Fibroblast of skin of left biceps (primary cell): Measurements from ENCODE around the gene MPPED2.

Source experiments
- DNase-seq, 2 experiments: peaks; one replicate each; pipeline ENCODE4 v3.0.0-alpha.2; 2013; ENCODE audit warnings: low read depth in 2 of 2

Gene MPPED2

GRCh38 chr11:30422447-30423278 lies 163.5 kb downstream of the MPPED2 start:
- DNase-seq: no peak

DNA sequence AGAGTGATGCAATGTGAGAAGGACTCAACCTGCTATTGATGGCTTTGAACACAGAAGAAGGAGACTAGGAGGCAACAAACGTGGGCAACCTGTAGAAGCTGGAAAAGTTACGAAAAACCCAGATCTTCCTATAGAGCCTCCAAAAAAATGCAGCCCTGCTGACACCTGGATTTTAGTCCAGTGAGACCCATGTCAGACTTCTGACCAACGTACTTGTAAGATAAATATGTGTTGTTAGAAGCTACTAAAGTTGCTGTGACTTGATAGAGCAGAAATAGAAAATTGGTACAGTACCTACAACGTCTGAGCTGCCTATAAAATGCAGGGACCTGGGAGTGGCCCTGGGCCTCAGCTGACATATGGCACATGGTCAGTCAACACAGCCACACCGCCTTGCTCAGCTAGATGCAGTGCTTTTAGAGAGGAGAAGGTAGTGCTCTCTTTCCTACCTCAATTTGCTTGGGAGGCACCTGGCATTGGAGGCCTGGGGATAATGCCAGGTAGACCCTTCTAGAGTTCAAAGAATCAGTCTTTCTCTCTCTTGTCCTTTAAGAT lies 165.8 kb downstream of the MPPED2 start:
- DNase-seq: no peak

GRCh38 chr11:30414806-30415205 lies 171.3 kb downstream of the MPPED2 start:
- DNase-seq: no peak

DNA sequence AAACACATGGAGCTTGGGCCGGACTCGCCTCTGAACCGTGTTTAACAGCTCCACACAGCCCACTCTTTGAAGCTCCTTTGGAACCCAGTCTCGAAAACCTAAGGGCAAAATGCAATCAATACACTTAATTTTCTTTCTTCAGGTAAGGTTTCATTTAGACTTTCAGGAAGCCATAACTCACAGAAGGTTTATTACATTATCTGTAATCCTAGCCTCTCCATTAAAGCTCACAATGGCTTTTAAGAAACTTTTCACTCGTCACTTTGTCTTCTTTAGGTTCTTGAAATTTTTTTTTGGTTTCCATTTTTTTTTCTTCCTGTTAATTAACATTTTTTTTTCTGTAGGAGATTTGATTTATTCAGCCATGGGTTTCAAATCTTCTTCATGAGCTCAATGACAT lies 171.9 kb downstream of the MPPED2 start:
- no peak for DNase-seq

GRCh38 chr11:30412509-30412908 lies 173.6 kb downstream of the MPPED2 start:
- no peak for DNase-seq

- DNase-seq: no peak
These were observed 174.8 kb downstream of the MPPED2 start for GRCh38 chr11:30411383-30411782.

DNA sequence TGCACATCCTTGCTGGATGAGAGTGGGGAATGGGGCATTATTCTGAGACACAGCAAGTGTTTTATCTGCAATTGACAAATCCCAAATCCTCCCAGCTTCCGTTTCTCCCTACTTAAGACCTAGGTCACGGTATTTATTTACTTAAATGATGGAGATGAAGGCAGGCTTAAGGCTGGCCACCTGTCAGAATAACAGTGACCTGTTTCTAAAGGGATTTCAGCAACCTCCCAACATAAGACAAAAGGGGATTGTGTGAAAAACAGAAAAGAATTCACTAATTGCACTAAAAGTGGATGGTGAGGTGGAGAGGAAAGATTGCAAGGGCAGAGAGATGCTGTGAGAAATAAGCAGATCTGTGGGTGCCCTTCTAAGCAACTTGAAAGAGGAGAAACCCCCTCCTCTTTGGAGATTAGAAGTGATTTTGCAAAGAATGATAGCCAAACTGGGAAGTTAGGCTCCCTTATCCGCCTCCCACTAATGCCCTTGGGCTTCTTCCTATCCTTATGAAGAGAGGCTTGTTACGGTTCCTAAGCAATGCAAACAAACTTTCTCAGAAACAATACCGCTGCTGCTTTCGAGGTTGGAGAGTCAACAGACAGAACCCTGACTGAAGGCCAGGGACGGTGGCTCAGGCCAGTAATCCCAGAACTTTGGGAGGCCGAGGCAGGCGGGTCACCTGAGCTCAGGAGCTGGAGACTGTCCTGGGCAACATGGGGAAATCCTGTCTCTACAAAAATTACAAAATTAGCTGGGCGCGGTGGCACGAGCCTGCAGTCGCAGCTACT lies 179.0 kb downstream of the MPPED2 start:
- no peak for DNase-seq

GRCh38 chr11:30405385-30405784 lies 180.8 kb downstream of the MPPED2 start:
- DNase-seq: no peak

- no peak for DNase-seq
These were observed 182.0 kb downstream of the MPPED2 start for GRCh38 chr11:30404136-30404535.

- DNase-seq: no peak
These were observed 190.4 kb downstream of the MPPED2 start for GRCh38 chr11:30395751-30396150.

GRCh38 chr11:30393012-30393411 lies 193.1 kb downstream of the MPPED2 start:
- no peak for DNase-seq

DNA sequence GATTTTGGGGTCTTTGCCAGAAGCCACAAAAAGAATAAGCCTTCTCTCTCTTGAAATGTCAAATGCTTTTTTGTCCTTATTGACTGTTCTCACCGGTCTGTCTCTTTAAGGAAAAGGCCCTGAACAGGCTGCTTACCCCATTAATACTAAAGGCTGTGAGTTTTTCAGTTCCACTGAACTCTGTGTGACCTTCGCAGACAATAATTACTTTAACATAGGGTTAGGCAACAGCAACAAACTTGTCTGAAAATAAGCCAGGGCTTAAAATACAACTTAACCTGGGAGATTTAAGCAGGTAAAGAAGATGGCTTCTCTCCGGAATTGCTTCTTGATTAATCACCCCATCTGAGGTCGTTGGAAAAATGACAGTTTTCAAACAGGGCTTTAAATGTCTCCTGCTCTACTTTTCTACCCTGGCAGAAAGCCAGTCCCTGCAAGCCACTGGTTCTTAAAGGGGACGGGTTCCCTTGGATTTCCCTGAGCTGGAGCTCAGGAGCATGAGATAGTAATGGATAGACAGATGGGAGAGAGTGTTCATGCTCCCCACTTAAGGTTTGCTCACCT lies 193.8 kb downstream of the MPPED2 start:
- no peak for DNase-seq

DNA sequence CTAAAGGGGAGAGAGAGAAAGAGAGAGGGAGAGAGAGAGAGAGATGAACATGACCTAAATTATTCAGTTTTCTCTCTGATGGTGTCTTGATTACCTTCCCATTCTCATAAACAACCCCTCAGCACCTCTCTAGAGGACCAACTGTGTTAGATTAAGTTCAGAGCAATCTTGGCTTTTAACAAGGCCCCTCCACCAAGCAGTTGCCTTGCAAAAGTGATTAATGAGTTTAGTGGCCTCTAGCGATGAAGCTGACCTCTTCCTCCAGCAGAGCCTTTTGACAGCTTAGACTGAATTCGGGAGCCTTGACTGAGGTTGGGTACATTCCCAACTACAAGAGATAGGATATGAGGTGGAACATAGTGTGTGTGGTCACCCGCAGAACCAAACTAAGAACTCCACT lies 197.2 kb downstream of the MPPED2 start:
- no peak for DNase-seq

- DNase-seq: no peak
These were observed 198.0 kb downstream of the MPPED2 start for GRCh38 chr11:30387891-30388861.

GRCh38 chr11:30381879-30382278 lies 204.3 kb downstream of the MPPED2 start:
- no peak for DNase-seq

DNA sequence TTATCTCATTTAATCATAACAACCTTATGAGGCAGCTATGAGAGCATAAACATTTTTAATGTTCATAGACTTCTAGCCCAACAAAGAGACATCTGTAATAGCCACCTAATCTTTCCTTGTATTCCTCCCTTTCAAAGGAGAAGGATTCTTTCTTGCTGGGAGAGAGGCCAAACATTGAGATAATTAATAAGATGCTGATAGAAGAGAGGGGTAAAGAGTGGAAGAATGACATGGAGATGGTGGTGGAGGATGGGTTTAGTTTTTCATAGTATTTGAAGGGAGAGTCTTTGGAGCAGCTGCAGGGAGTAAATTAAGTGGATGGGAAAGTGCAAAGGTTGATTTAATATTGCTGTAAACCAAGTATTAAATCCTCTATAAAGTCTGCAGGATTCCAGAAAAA lies 205.3 kb downstream of the MPPED2 start:
- DNase-seq: no peak

- no peak for DNase-seq
These were observed 208.8 kb downstream of the MPPED2 start for GRCh38 chr11:30377347-30377746.

GRCh38 chr11:30370164-30370563 lies 216.0 kb downstream of the MPPED2 start:
- no peak for DNase-seq

DNA sequence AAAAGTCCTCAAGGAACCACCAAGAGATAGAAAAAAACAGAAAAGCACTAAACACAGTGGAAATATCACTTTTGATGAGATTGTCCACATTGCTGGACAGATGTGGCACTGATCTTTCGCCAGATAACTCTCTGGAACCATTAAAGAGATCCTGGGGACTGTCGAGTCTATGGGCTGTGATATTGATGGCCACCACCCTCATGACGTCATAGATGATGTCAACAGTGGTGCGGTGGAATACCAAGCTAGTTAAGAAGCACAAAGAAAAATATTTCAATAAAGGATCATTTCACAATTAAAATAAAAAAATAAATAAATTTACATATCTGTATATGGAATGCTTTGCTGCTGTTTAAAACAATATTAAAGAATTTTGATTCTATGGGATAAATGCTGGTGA lies 217.8 kb downstream of the MPPED2 start:
- no peak for DNase-seq

DNA sequence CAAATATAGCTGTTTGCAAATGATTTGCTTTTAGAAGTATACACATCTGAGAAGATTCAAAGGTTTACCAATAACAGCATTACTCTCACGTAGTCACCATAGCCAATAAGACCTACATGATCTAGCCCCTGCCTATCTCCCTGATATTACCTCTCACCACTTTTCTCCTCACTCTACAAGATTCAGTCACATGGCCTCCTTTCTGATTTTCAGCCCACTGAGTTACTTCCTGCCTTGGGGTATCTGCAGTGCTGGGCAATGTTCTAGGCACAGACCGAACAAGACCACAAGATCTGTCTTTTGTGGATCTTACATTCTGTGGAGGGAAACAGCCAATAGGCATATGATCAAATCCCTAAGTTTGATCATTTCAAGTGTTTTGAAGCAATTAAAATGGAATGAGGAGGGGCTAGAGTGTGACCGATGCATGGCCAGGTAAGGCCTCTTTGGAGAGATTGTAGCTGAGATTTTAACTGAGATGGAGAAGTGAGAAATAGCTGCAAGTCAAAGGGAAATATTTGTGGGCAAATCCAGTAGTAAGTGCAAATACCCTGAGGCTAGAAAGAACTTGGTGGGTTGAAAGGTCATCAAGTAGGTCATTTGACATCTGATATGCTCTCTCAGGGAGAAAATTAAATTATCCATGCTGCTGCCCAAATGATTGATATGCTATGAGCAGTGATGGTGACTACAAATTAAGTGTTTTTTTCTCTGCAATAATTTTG lies 220.2 kb downstream of the MPPED2 start:
- DNase-seq: no peak
